WERI-Rb-1 (cell line): ENCODE measurements around the gene RGS6.

Experiments
- DNase-seq: peaks from one replicate; pipeline ENCODE4 v3.0.0-alpha.2; 2020
- H3K27ac ChIP-seq: fragments of 250-450 bp; sonication (Bioruptor Pico); 2 replicates; pipeline ENCODE4 v1.5.1; 2020; ENCODE audit warnings: mild to moderate bottlenecking, moderate library complexity
- H3K27me3 ChIP-seq: fragments of 250-450 bp; sonication (Bioruptor Pico); 2 replicates; pipeline ENCODE4 v1.5.1; 2021; ENCODE audit warnings: mild to moderate bottlenecking, low read depth, moderate library complexity; ENCODE audit not compliant: insufficient read depth, severe bottlenecking
- H3K36me3 ChIP-seq: fragments of 250-450 bp; sonication (Bioruptor Pico); 2 replicates; pipeline ENCODE4 v1.5.1; 2020; ENCODE audit warnings: mild to moderate bottlenecking, moderate library complexity
- H3K4me3 ChIP-seq: 2 replicates; pipeline ENCODE4 v1.5.1; 2011; ENCODE audit warnings: low read depth, mild to moderate bottlenecking, control low read depth, low read length
- H3K9me3 ChIP-seq: fragments of 250-450 bp; sonication (Bioruptor Pico); 2 replicates; pipeline ENCODE4 v1.5.1; 2021; ENCODE audit warnings: mild to moderate bottlenecking, moderate library complexity; ENCODE audit not compliant: severe bottlenecking
- CTCF ChIP-seq: IDR thresholded peaks from 2 replicates; pipeline ENCODE4 v1.5.1; 2011; ENCODE audit warnings: low read depth, mild to moderate bottlenecking, control low read depth, inconsistent platforms, low read length

The RGS6 gene

GRCh38 chr14:72098210-72098609 is 166.0 kb downstream of the RGS6 start:
- no peak overlapping the region for H3K27ac ChIP-seq
- H3K36me3 ChIP-seq: no peaks in the 10 kb centered on the region
- H3K4me3 ChIP-seq: no peak overlapping the region
- DNase-seq: no peak
- no peaks in the 10 kb centered on the region for H3K27me3 ChIP-seq
- no peak for TF ChIP-seq CTCF
- no peaks in the 10 kb centered on the region for H3K9me3 ChIP-seq

- TF ChIP-seq CTCF: no peak
- no peak overlapping the region for H3K27ac ChIP-seq
- H3K36me3 ChIP-seq: no peaks in the 10 kb centered on the region
- no peak for DNase-seq
- H3K9me3 ChIP-seq: no peaks in the 10 kb centered on the region
- no peak overlapping the region for H3K4me3 ChIP-seq
- H3K27me3 ChIP-seq: no peaks in the 10 kb centered on the region
Measured at GRCh38 chr14:72099566-72099965, 167.3 kb downstream of the RGS6 start.

GRCh38 chr14:72104011-72104613 is 171.9 kb downstream of the RGS6 start:
- Histone ChIP-seq H3K27me3 (no peaks in the 10 kb centered on the region), H3K4me3 (no peak overlapping the region), H3K27ac (no peak overlapping the region), H3K36me3 (no peaks in the 10 kb centered on the region), H3K9me3 (no peaks in the 10 kb centered on the region)
- peak; percentile 54 for DNase-seq
- peak; percentile 82 for TF ChIP-seq CTCF

GRCh38 chr14:72111911-72112310 is 179.7 kb downstream of the RGS6 start:
- H3K9me3 ChIP-seq: no peaks in the 10 kb centered on the region
- DNase-seq: no peak
- H3K4me3 ChIP-seq: no peak overlapping the region
- H3K27ac ChIP-seq: no peak overlapping the region
- H3K27me3 ChIP-seq: no peaks in the 10 kb centered on the region
- no peaks in the 10 kb centered on the region for H3K36me3 ChIP-seq
- TF ChIP-seq CTCF: no peak

- Histone ChIP-seq H3K9me3 (no peaks in the 10 kb centered on the region), H3K27me3 (no peaks in the 10 kb centered on the region), H3K4me3 (no peak overlapping the region), H3K36me3 (no peaks in the 10 kb centered on the region), H3K27ac (no peak overlapping the region)
- no peak for TF ChIP-seq CTCF
- no peak for DNase-seq
Measured at GRCh38 chr14:72118841-72119240, 186.6 kb downstream of the RGS6 start.

GRCh38 chr14:72120315-72120714 is 188.1 kb downstream of the RGS6 start:
- no peak for DNase-seq
- H3K27ac ChIP-seq: no peak overlapping the region
- no peaks in the 10 kb centered on the region for H3K36me3 ChIP-seq
- no peaks in the 10 kb centered on the region for H3K27me3 ChIP-seq
- no peak for TF ChIP-seq CTCF
- H3K9me3 ChIP-seq: no peaks in the 10 kb centered on the region
- no peak overlapping the region for H3K4me3 ChIP-seq
